ENCODE results near the gene FAT3.

DNA sequence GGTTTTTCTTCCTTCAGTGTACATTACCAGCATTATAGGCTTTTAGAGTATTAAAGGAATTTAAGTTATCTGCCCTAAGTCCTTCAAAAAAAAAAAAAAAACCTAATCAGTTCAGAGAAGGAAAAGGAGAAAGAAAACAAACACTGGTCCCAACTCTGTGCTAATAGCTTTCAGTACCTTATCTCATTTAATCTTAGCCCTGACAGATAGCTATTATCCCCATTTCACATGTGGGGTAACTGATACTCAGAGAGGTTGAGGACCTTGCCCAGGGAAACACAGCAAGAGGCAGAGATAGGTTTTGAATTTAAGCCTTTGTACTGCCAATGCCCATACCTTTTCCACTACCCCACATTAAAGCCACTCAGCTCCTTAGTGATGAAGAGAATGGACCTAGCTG is 43.4 kb downstream of the FAT3 start:
- TF ChIP-seq, protein P1, sequence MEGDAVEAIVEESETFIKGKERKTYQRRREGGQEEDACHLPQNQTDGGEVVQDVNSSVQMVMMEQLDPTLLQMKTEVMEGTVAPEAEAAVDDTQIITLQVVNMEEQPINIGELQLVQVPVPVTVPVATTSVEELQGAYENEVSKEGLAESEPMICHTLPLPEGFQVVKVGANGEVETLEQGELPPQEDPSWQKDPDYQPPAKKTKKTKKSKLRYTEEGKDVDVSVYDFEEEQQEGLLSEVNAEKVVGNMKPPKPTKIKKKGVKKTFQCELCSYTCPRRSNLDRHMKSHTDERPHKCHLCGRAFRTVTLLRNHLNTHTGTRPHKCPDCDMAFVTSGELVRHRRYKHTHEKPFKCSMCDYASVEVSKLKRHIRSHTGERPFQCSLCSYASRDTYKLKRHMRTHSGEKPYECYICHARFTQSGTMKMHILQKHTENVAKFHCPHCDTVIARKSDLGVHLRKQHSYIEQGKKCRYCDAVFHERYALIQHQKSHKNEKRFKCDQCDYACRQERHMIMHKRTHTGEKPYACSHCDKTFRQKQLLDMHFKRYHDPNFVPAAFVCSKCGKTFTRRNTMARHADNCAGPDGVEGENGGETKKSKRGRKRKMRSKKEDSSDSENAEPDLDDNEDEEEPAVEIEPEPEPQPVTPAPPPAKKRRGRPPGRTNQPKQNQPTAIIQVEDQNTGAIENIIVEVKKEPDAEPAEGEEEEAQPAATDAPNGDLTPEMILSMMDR (IDR thresholded peaks at IDR 0.05; ENCODE audit: extremely low read depth in 1 of 2, insufficient read depth in 1 of 2, low read depth in 1 of 2, low read length in 2 of 2) = no peak
- TF ChIP-seq POLR2A (IDR thresholded peaks at IDR 0.05; ENCODE audit: low read depth, low read length) = no peak
- no peak for TF ChIP-seq POLR2AphosphoS5 (IDR thresholded peaks at IDR 0.05; ENCODE audit: insufficient read depth, low read depth, low read length)
- TF ChIP-seq EZH2 (IDR thresholded peaks at IDR 0.05; ENCODE audit: borderline replicate concordance, low read depth, low read length, severe bottlenecking) = no peak
- no peak for TF ChIP-seq FOS (IDR thresholded peaks at IDR 0.05; ENCODE audit: borderline replicate concordance, insufficient read depth, low read length)
- no peak for TF ChIP-seq JUN (IDR thresholded peaks at IDR 0.05; ENCODE audit: borderline replicate concordance, insufficient read depth, insufficient read length, low read depth)

Data from endothelial cell of umbilical vein (primary cell).